Measurements from ENCODE around the gene ALDH7A1.

ALDH7A1 gene

DNA sequence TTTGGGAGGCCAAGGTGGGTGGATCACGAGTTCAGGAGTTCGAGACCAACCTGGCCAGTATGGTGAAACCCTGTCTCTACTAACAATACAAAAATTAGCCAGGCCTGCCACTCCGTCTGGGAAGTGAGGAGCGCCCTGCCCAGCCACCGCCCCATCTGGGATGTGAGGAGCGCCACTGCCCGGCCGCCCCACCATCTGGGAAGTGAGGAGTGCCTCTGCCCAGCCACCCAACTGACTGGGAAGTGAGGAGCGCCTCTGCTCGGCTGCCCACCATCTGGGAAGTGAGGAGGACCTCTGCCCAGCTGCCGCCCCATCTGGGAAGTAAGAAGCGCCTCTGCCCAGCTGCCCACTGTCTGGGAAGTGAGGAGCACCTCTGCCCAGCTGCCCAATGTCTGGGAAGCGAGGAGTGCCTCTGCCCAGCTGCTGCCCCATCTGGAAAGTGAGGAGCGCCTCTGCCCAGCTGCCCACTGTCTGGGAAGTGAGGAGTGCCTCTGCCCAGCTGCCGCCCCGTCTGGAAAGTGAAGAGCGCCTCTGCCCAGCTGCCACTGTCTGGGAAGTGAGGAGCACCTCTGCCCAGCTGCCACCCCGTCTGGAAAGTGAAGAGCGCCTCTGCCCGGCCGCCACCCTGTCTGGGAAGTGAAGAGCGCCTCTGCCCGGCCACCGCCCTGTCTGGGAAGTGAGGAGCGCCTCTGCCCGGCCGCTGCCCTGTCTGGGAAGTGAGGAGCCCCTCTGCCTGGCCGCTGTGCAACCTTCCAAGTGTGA lies 5.3 kb downstream of the ALDH7A1 start:
- H3K27me3 ChIP-seq (replicated peaks), result no peaks in the 10 kb centered on the region
- TF ChIP-seq, protein P1, sequence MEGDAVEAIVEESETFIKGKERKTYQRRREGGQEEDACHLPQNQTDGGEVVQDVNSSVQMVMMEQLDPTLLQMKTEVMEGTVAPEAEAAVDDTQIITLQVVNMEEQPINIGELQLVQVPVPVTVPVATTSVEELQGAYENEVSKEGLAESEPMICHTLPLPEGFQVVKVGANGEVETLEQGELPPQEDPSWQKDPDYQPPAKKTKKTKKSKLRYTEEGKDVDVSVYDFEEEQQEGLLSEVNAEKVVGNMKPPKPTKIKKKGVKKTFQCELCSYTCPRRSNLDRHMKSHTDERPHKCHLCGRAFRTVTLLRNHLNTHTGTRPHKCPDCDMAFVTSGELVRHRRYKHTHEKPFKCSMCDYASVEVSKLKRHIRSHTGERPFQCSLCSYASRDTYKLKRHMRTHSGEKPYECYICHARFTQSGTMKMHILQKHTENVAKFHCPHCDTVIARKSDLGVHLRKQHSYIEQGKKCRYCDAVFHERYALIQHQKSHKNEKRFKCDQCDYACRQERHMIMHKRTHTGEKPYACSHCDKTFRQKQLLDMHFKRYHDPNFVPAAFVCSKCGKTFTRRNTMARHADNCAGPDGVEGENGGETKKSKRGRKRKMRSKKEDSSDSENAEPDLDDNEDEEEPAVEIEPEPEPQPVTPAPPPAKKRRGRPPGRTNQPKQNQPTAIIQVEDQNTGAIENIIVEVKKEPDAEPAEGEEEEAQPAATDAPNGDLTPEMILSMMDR (IDR thresholded peaks at IDR 0.05; ENCODE audit: low read depth, low read length, missing control alignments), result no peak
- DNase-seq, result no peak
- H3K27ac ChIP-seq, result no peak overlapping the region
- in situ Hi-C loops (cut with HindIII; ENCODE audit: low pct_ligation_motif_present, low sequenced_read_pairs), result no loop called here
- no peak overlapping the region for H3K4me3 ChIP-seq (ENCODE audit: low read depth, low read length)
- no peaks in the 10 kb centered on the region for H3K36me3 ChIP-seq (replicated peaks)

DNA sequence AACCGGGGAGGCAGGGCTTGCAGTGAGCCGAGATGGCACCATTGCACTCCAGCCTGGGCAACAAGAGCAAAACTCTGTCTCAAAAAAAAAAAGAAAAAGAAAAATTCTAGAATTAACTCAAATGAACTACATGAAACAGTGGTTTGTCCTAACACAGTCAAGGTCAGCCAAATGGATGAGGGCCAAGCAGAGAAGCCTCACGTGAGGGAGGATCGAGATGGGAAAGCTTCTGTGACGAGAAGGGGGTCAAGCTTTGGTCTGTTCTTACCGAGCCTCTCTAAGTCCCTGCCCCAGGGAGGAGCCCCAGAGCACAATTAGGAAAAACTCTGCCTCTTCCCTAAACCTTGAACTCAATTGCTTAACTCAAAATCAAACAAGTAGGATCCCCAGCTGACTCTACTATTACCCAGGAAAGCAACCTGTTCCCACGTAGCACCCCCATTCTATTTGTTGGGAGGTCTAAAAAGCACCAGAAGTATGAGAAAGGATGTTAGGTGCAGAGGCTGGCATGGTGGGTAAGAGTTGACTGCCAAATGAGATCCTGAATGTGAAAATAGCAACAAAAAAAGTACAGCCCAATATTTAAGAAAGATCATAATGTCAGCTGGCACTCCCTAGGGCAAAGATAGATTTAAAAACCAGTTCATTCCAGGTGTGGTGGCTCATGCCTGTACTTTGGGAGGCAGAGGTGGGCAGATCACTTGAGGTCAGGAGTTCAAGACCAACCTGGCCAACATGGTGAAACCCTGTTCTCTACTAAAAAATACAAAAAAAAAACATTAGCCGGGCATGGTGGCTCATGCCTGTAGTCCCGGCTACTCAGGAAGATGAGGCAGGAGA lies 7.2 kb downstream of the ALDH7A1 start:
- TF ChIP-seq, protein P1 (IDR thresholded peaks at IDR 0.05; ENCODE audit: low read depth, low read length, missing control alignments), result no peak
- Histone ChIP-seq H3K27me3 (replicated peaks) (no peaks in the 10 kb centered on the region), H3K4me3 (ENCODE audit: low read depth, low read length) (no peak overlapping the region), H3K27ac (no peak overlapping the region), H3K36me3 (replicated peaks) (no peaks in the 10 kb centered on the region)
- no peak for DNase-seq
- in situ Hi-C loops (cut with HindIII; ENCODE audit: low pct_ligation_motif_present, low sequenced_read_pairs), result no loop called here

DNA sequence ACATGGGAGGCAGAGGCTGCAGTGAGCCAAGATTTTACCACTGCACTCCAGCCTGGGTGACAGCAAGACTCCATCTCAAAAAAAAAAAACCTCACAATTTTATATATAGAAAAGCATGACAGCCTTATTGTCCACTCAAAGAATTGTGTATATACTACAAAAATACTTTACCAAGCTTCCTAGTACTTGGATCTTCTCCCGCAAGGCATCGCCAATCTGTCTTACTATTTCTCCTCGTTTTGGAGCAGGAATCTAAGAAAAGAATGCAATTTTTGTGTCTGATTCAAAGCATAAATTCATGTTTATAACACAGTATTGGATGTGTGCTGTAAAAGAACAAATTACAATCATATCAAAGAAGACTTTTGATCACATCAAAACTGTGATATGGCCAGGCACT lies 11.3 kb downstream of the ALDH7A1 start:
- no peak overlapping the region for H3K27ac ChIP-seq
- DNase-seq, result no peak
- TF ChIP-seq, protein P1 (IDR thresholded peaks at IDR 0.05; ENCODE audit: low read depth, low read length, missing control alignments), result no peak
- H3K27me3 ChIP-seq (replicated peaks), result no peaks in the 10 kb centered on the region
- in situ Hi-C loops (cut with HindIII; ENCODE audit: low pct_ligation_motif_present, low sequenced_read_pairs), result no loop called here
- H3K36me3 ChIP-seq (replicated peaks), result peaks cover 2% of the 10 kb centered on the region
- no peak overlapping the region for H3K4me3 ChIP-seq (ENCODE audit: low read depth, low read length)

DNA sequence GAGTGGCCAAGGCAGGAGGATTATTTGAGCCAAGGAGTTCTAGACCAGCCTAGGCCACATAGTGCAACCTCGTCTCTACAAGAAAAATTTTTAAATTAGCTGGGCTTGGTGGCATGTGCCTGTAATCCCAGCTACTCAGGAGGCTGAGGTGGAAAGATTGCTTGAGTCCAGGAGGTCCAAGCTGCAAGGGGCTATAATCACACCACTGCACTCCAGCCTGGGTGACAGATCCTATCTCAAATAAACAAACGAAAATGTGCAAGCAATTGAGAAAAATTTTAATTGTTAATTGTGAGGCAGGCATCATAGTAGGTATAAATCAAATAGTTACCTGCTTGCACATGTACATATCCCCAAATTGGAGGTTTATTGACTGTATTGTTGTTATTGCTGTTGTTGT lies 15.3 kb downstream of the ALDH7A1 start:
- in situ Hi-C loops (cut with HindIII; ENCODE audit: low pct_ligation_motif_present, low sequenced_read_pairs), result no loop called here
- H3K36me3 ChIP-seq (replicated peaks), result peaks cover 6% of the 10 kb centered on the region
- no peak overlapping the region for H3K4me3 ChIP-seq (ENCODE audit: low read depth, low read length)
- no peaks in the 10 kb centered on the region for H3K27me3 ChIP-seq (replicated peaks)
- no peak for DNase-seq
- no peak overlapping the region for H3K27ac ChIP-seq
- TF ChIP-seq, protein P1 (IDR thresholded peaks at IDR 0.05; ENCODE audit: low read depth, low read length, missing control alignments), result no peak

DNA sequence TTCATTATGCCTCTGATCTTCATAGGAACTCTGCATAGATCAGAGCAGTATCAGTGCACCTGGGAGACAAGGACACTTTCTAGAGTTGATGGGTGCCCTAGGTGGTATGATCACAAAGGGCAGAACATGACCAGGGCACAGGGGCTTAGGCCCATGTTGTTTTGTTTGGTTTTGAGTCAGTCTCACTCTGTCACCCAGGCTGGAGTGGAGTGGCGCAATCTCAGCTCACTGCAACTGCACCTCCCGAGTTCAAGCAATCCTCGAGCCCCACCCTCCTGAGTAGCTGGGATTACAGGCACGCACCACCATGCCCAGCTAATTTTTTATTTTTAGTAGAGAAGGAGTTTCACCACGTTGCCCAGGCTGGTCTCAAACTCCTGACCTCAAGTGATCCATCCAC lies 17.6 kb downstream of the ALDH7A1 start:
- no peak for DNase-seq
- no peak overlapping the region for H3K4me3 ChIP-seq (ENCODE audit: low read depth, low read length)
- peaks cover 6% of the 10 kb centered on the region for H3K36me3 ChIP-seq (replicated peaks)
- H3K27me3 ChIP-seq (replicated peaks), result no peaks in the 10 kb centered on the region
- in situ Hi-C loops (cut with HindIII; ENCODE audit: low pct_ligation_motif_present, low sequenced_read_pairs), result no loop called here
- TF ChIP-seq, protein P1 (IDR thresholded peaks at IDR 0.05; ENCODE audit: low read depth, low read length, missing control alignments), result no peak
- H3K27ac ChIP-seq, result no peak overlapping the region

Measured in brain microvascular endothelial cell (primary cell).